GM13976 (cell line): ENCODE results near the gene NBEAL2.

Experiments
- DNase-seq: peaks from one replicate; pipeline ENCODE4 v3.0.0; 2012; ENCODE audit warnings: low spot score
- CTCF ChIP-seq: IDR thresholded peaks from 2 replicates; pipeline ENCODE4 v1.5.1; 2012; ENCODE audit warnings: borderline replicate concordance, mild to moderate bottlenecking; ENCODE audit not compliant: insufficient read depth; ENCODE audit errors: extremely low read depth, missing control alignments, control extremely low read depth
- in situ Hi-C: fragments of 300-500 bp; cut with MboI; formaldehyde crosslinking; loops from one replicate; pipeline ENCODE4 v1.12.0; 2022; ENCODE audit warnings: low sequenced_read_pairs, mixed read lengths, inconsistent platforms; ENCODE audit not compliant: unreplicated experiment

The NBEAL2 gene

GRCh38 chr3:46932455-46933225 lies 46.8 kb upstream of the NBEAL2 start:
- no peak for TF ChIP-seq CTCF
- in situ Hi-C loops: no loop called here

GRCh38 chr3:46933261-46933660 lies 46.2 kb upstream of the NBEAL2 start:
- DNase-seq: no peak
- in situ Hi-C loops: no loop called here
- TF ChIP-seq CTCF: no peak

More at GRCh38 chr3:46932455-46933225, 46.8 kb upstream of the NBEAL2 start:
- DNase-seq: no peak

GRCh38 chr3:46934072-46934471 lies 45.4 kb upstream of the NBEAL2 start:
- no peak for TF ChIP-seq CTCF
- no peak for DNase-seq

GRCh38 chr3:46934498-46935167 lies 44.8 kb upstream of the NBEAL2 start:
- no peak for DNase-seq
- no peak for TF ChIP-seq CTCF
- in situ Hi-C loops: no loop called here

More at GRCh38 chr3:46934072-46934471, 45.4 kb upstream of the NBEAL2 start:
- in situ Hi-C loops: no loop called here

- no peak for DNase-seq
- no peak for TF ChIP-seq CTCF
- in situ Hi-C loops: no loop called here
These were observed 44.2 kb upstream of the NBEAL2 start for GRCh38 chr3:46935168-46935858.

GRCh38 chr3:46935989-46936558 lies 43.4 kb upstream of the NBEAL2 start:
- DNase-seq: no peak
- TF ChIP-seq CTCF: no peak
- in situ Hi-C loops: no loop called here
